Subcutaneous abdominal adipose tissue (tissue), 5 donors: ENCODE results near the gene PACRG.

Experiments
- H3K27ac ChIP-seq: one replicate; pipeline ENCODE4 v1.7.0; 2013; ENCODE audit warnings: low read depth, mild to moderate bottlenecking, inconsistent platforms, low read length, moderate library complexity
- H3K27me3 ChIP-seq, 5 donors: one replicate each; pipeline ENCODE4 v1.7.0; 2013; ENCODE audit warnings: low read length in 5 of 5, inconsistent platforms in 1 of 5; ENCODE audit not compliant: control insufficient read depth in 5 of 5, insufficient read depth in 4 of 5
- H3K36me3 ChIP-seq, 5 donors: one replicate each; pipeline ENCODE4 v1.7.0; 2013; ENCODE audit warnings: low read length in 5 of 5; ENCODE audit not compliant: control insufficient read depth in 5 of 5, insufficient read depth in 5 of 5
- H3K4me1 ChIP-seq, 5 donors: one replicate each; pipeline ENCODE4 v1.7.0; 2013; ENCODE audit warnings: low read length in 5 of 5, mild to moderate bottlenecking in 3 of 5, moderate library complexity in 1 of 5; ENCODE audit not compliant: control insufficient read depth in 5 of 5, insufficient read depth in 5 of 5
- H3K4me3 ChIP-seq, 5 donors: one replicate each; pipeline ENCODE4 v1.7.0; 2013; ENCODE audit warnings: low read length in 5 of 5, low read depth in 1 of 5
- H3K9ac ChIP-seq, 5 donors: one replicate each; pipeline ENCODE4 v1.7.0; 2013; ENCODE audit warnings: low read length in 5 of 5, mild to moderate bottlenecking in 4 of 5, moderate library complexity in 3 of 5
- H3K9me3 ChIP-seq, 5 donors: one replicate each; pipeline ENCODE4 v1.7.0; 2013; ENCODE audit warnings: low read length in 5 of 5; ENCODE audit not compliant: control insufficient read depth in 5 of 5
- donor health status: healthy.
- donor health status: healthy.
- donor health status: healthy.
- donor health status: healthy.
- donor health status: healthy.

The PACRG gene

GRCh38 chr6:163162007-163162873 is 434.5 kb downstream of the PACRG start:
- Histone ChIP-seq H3K27me3 (peaks cover 0 to 4% (median 3%) of the 10 kb centered on the region in 5 donors), H3K4me1 (peaks cover 0 to 9% (median 0%) of the 10 kb centered on the region in 5 donors), H3K27ac (no peak overlapping the region), H3K9me3 (no peaks in the 10 kb centered on the region), H3K9ac (no peak overlapping the region), H3K36me3 (no peaks in the 10 kb centered on the region), H3K4me3 (no peak overlapping the region)

- H3K9ac ChIP-seq, result no peak overlapping the region
- H3K27ac ChIP-seq, result no peak overlapping the region
- H3K27me3 ChIP-seq, result peaks cover 0 to 4% (median 3%) of the 10 kb centered on the region in 5 donors
- H3K4me3 ChIP-seq, result no peak overlapping the region
- H3K36me3 ChIP-seq, result no peaks in the 10 kb centered on the region
- no peaks in the 10 kb centered on the region for H3K9me3 ChIP-seq
- H3K4me1 ChIP-seq, result peaks cover 0 to 9% (median 0%) of the 10 kb centered on the region in 5 donors
Observed at GRCh38 chr6:163162874-163163213, 435.1 kb downstream of the PACRG start.

GRCh38 chr6:163164175-163164900 is 436.6 kb downstream of the PACRG start:
- no peak overlapping the region for H3K4me3 ChIP-seq
- H3K9me3 ChIP-seq, result no peaks in the 10 kb centered on the region
- H3K4me1 ChIP-seq, result peaks cover 0 to 9% (median 0%) of the 10 kb centered on the region in 5 donors
- H3K27ac ChIP-seq, result no peak overlapping the region
- no peak overlapping the region for H3K9ac ChIP-seq
- peaks cover 0 to 4% (median 3%) of the 10 kb centered on the region in 5 donors for H3K27me3 ChIP-seq
- H3K36me3 ChIP-seq, result no peaks in the 10 kb centered on the region

- Histone ChIP-seq H3K4me3 (no peak overlapping the region), H3K27me3 (peaks cover 0 to 4% (median 3%) of the 10 kb centered on the region in 5 donors), H3K9ac (no peak overlapping the region), H3K27ac (no peak overlapping the region), H3K4me1 (peaks cover 0 to 9% (median 0%) of the 10 kb centered on the region in 5 donors), H3K9me3 (no peaks in the 10 kb centered on the region), H3K36me3 (no peaks in the 10 kb centered on the region)
Observed at GRCh38 chr6:163165155-163165910, 437.6 kb downstream of the PACRG start.

GRCh38 chr6:163165922-163166321 is 438.1 kb downstream of the PACRG start:
- H3K36me3 ChIP-seq, result no peaks in the 10 kb centered on the region
- H3K4me1 ChIP-seq, result peaks cover 0 to 9% (median 0%) of the 10 kb centered on the region in 5 donors
- no peak overlapping the region for H3K9ac ChIP-seq
- peaks cover 0 to 4% (median 3%) of the 10 kb centered on the region in 5 donors for H3K27me3 ChIP-seq
- H3K27ac ChIP-seq, result no peak overlapping the region
- no peak overlapping the region for H3K4me3 ChIP-seq
- no peaks in the 10 kb centered on the region for H3K9me3 ChIP-seq

- Histone ChIP-seq H3K4me3 (no peak overlapping the region), H3K9me3 (no peaks in the 10 kb centered on the region), H3K36me3 (no peaks in the 10 kb centered on the region), H3K4me1 (peaks cover 0 to 9% (median 0%) of the 10 kb centered on the region in 5 donors), H3K27ac (no peak overlapping the region), H3K27me3 (peaks cover 0 to 4% (median 3%) of the 10 kb centered on the region in 5 donors), H3K9ac (no peak overlapping the region)
Observed at GRCh38 chr6:163166507-163166906, 438.7 kb downstream of the PACRG start.

GRCh38 chr6:163169521-163169920 is 441.7 kb downstream of the PACRG start:
- H3K36me3 ChIP-seq, result no peaks in the 10 kb centered on the region
- no peak overlapping the region for H3K27ac ChIP-seq
- H3K9me3 ChIP-seq, result no peaks in the 10 kb centered on the region
- H3K4me3 ChIP-seq, result no peak overlapping the region
- H3K27me3 ChIP-seq, result peaks cover 0 to 3% (median 0%) of the 10 kb centered on the region in 5 donors
- H3K4me1 ChIP-seq, result no peaks in the 10 kb centered on the region
- H3K9ac ChIP-seq, result no peak overlapping the region

- Histone ChIP-seq H3K9me3 (no peaks in the 10 kb centered on the region), H3K4me3 (no peak overlapping the region), H3K9ac (no peak overlapping the region), H3K27ac (no peak overlapping the region), H3K36me3 (no peaks in the 10 kb centered on the region), H3K27me3 (peaks cover 0 to 2% (median 0%) of the 10 kb centered on the region in 5 donors), H3K4me1 (no peaks in the 10 kb centered on the region)
Observed at GRCh38 chr6:163170294-163170883, 442.6 kb downstream of the PACRG start.

- Histone ChIP-seq H3K27me3 (no peaks in the 10 kb centered on the region), H3K9me3 (no peaks in the 10 kb centered on the region), H3K4me3 (no peak overlapping the region), H3K9ac (no peak overlapping the region), H3K4me1 (no peaks in the 10 kb centered on the region), H3K27ac (no peak overlapping the region), H3K36me3 (no peaks in the 10 kb centered on the region)
Observed at GRCh38 chr6:163173741-163174140, 446.0 kb downstream of the PACRG start.
